ENCODE measurements around the gene MRPS17. TPM values are rescaled to one million over a fixed set of nuclear protein-coding genes. Genes with fewer than 3 reads are reported as not detected.
A peak's percentile ranks its signal among the peaks of the same experiment; 100 is the strongest.

The MRPS17 gene
- total RNA-seq, 2 donors from 2014 or later: 6.8 to 9.5 TPM

GRCh38 chr7:55992346-55992745 lies 40.7 kb downstream of the MRPS17 start:
- H3K36me3 Mint-ChIP-seq (ENCODE audit: low read depth): peaks cover 8% of the 10 kb centered on the region
- peak overlapping the region; percentile 45 for H3K27ac Mint-ChIP-seq
- H3K27me3 Mint-ChIP-seq: no peaks in the 10 kb centered on the region

GRCh38 chr7:55996856-55997500 lies 45.3 kb downstream of the MRPS17 start:
- no peaks in the 10 kb centered on the region for H3K9me3 ChIP-seq (ENCODE audit: control insufficient read depth, low read length, poor library complexity, severe bottlenecking)
- Mint-ChIP-seq H3K27me3 (no peaks in the 10 kb centered on the region), H3K36me3 (ENCODE audit: low read depth) (peaks cover 5% of the 10 kb centered on the region), H3K27ac (no peak overlapping the region), H3K4me3 (no peak overlapping the region), H3K4me1 (peaks cover 4% of the 10 kb centered on the region)
- no peak for DNase-seq
- ATAC-seq: no peak

More at GRCh38 chr7:55992346-55992745, 40.7 kb downstream of the MRPS17 start:
- DNase-seq (no peak), ATAC-seq (no peak)
- H3K9me3 ChIP-seq (ENCODE audit: control insufficient read depth, low read length, poor library complexity, severe bottlenecking): no peaks in the 10 kb centered on the region
- H3K4me3 Mint-ChIP-seq: no peak overlapping the region
- peaks cover 3% of the 10 kb centered on the region for H3K4me1 Mint-ChIP-seq

GRCh38 chr7:56003749-56004148 lies 52.1 kb downstream of the MRPS17 start:
- no peak for ATAC-seq
- no peaks in the 10 kb centered on the region for H3K36me3 Mint-ChIP-seq (ENCODE audit: low read depth)
- H3K4me3 Mint-ChIP-seq: no peak overlapping the region
- H3K4me1 Mint-ChIP-seq: peaks cover 8% of the 10 kb centered on the region
- H3K9me3 ChIP-seq (ENCODE audit: control insufficient read depth, low read length, poor library complexity, severe bottlenecking): no peaks in the 10 kb centered on the region
- H3K27me3 Mint-ChIP-seq: no peaks in the 10 kb centered on the region
- DNase-seq: no peak
- H3K27ac Mint-ChIP-seq: no peak overlapping the region

Other genes with a start within 250 kb of the MRPS17 start
- gene SEPTIN14, start 89.1 kb upstream of the MRPS17 start, total RNA-seq: not detected
- 1 to 10 TPM; 2.4 to 4.3 TPM for gene ZNF713, start 64.4 kb upstream of the MRPS17 start, total RNA-seq
- 10 to 100 TPM; 32.7 to 42.5 TPM for gene NIPSNAP2, start 12.7 kb downstream of the MRPS17 start, total RNA-seq
- 1 to 10 TPM; 1.4 to 2.4 TPM for gene PSPH, start 99.6 kb downstream of the MRPS17 start, total RNA-seq
- 10 to 100 TPM; 43.4 to 58.4 TPM for gene CCT6A, start 99.9 kb downstream of the MRPS17 start, total RNA-seq
- 100 to 1,000 TPM; 112 to 113 TPM for gene SUMF2, start 112.4 kb downstream of the MRPS17 start, total RNA-seq
- gene PHKG1, start 141.1 kb downstream of the MRPS17 start, total RNA-seq: 10 to 100 TPM in 1 of 2 donors, 1 to 10 TPM in 1; 6.2 to 10.1 TPM
- 100 to 1,000 TPM; 205 to 216 TPM for gene CHCHD2, start 154.6 kb downstream of the MRPS17 start, total RNA-seq
- not detected for gene NUPR2, start 164.5 kb downstream of the MRPS17 start, total RNA-seq